IPS-20b (cell line): ENCODE results near the gene GGT7.

Experiments
- H3K27ac ChIP-seq: one replicate; pipeline ENCODE4 v1.5.1; 2013; ENCODE audit warnings: low read length
- H3K27me3 ChIP-seq: 2 replicates; pipeline ENCODE4 v1.6.1; 2013; ENCODE audit warnings: mild to moderate bottlenecking, low read length, inconsistent platforms; ENCODE audit not compliant: insufficient read depth
- H3K36me3 ChIP-seq: 2 replicates; pipeline ENCODE4 v1.6.1; 2013; ENCODE audit warnings: low read depth, mild to moderate bottlenecking, inconsistent platforms, low read length, moderate library complexity; ENCODE audit not compliant: insufficient read depth
- H3K4me1 ChIP-seq: 2 replicates; pipeline ENCODE4 v1.6.1; 2013; ENCODE audit warnings: mild to moderate bottlenecking, control low read depth, inconsistent platforms, low read length, moderate library complexity; ENCODE audit not compliant: insufficient read depth
- H3K4me3 ChIP-seq: 2 replicates; pipeline ENCODE4 v1.5.1; 2013; ENCODE audit warnings: mild to moderate bottlenecking, low read length, inconsistent platforms
- H3K9ac ChIP-seq: 2 replicates; pipeline ENCODE4 v1.6.1; 2013; ENCODE audit warnings: low read depth, mild to moderate bottlenecking, inconsistent platforms, low read length, moderate library complexity
- H3K9me3 ChIP-seq: 2 replicates; pipeline ENCODE4 v1.6.1; 2013; ENCODE audit warnings: mild to moderate bottlenecking, low read depth, low read length, inconsistent platforms; ENCODE audit not compliant: insufficient read depth

The GGT7 gene

DNA sequence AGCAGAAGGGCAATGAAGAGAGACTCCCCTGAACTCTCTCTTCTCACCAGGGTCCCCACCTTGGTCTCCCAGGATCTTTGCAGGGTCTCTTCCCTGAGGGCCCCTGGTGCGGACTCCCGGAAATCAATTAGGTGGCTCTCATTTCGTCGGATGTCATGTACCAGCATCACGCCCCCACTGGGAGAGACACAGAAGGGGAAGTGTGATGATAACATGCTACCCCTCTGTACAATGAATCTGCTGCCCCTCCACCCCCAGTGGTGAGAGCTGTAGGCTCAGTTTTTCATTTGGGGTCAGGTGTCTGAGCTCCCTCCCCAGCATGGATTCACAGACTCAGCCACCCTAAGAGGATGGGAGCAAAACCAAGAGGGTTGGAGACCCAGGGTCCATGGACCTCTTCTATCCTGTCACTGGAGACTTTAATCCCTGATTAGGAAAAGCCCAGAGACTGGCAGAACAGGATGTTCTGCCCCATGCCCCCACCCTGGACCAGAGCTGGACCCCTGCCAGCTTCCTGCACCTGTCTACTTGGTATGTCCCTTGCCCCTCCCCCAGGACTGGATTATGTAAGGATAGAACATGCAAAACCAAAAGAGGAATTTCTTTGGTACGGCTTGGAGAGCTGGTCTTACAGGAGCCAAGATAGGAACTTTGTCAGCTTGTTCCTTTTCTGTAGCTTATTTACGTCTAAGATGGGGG, 11.1 kb downstream of the GGT7 start:
- Histone ChIP-seq H3K27ac (no peak overlapping the region), H3K27me3 (no peaks in the 10 kb centered on the region), H3K9me3 (no peaks in the 10 kb centered on the region), H3K4me1 (0 out of 2 replicates have a peak, but pooled peaks cover 3% of the 10 kb centered on the region), H3K4me3 (no peak overlapping the region), H3K36me3 (peaks cover 29% of the 10 kb centered on the region), H3K9ac (no peak overlapping the region)

DNA sequence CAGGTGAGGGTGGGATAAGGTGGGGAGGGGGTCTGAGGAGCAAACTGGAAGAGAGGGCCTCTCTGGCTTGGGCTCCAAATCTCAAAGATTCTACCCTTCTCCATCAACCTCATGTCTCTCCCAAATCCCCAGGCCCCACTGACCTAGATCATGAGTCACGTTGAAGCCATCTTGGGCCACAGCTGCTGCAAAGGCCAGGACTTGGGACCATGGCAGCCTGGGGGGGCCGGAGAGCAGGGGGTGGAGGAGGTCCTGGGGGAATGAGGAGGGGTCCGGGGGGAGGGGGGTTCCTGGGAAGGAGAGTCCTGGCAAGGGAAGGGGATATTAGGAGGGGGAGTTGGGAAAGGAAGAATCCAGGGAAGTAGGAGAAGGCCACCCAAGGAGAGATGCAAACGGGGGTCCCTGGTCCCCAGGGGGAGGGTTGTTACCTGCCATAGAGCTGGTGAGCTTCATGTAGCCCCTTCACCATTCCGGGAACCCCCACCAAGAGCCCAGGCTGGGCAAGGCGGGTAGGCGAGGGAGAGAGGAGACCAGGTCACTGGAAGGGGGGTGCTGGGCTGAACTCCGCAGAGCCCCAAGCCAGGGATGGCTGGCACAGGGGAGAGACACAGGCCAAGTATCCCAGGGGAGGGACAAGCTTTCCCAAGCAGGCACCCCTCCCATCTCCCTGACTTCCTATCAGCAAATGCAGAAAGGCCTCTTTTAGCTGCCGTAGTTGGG, 12.7 kb downstream of the GGT7 start:
- no peaks in the 10 kb centered on the region for H3K9me3 ChIP-seq
- no peak overlapping the region for H3K4me3 ChIP-seq
- H3K9ac ChIP-seq, result no peak overlapping the region
- no peaks in the 10 kb centered on the region for H3K27me3 ChIP-seq
- H3K4me1 ChIP-seq, result 0 out of 2 replicates have a peak, but pooled peaks cover 3% of the 10 kb centered on the region
- H3K36me3 ChIP-seq, result peaks cover 34% of the 10 kb centered on the region
- H3K27ac ChIP-seq, result no peak overlapping the region

DNA sequence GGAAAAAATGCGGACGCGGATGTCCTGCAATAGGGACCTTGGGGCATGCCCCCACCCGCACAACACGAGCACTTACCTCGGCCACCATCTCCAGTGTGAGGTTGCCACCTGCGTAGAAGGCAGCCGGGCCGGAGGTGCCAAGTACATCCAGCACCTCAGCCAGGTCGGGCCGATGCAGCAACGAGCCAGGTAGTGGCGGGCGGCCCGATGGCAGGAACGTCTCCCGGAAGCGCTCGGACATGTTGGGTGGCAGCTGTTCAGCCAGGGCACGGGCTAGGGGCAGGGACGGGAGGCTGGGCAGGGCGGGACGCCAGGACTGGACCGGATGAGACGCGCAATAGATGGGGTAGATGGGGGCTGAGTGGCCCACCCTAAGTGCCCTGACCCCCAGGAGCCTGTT, 13.3 kb downstream of the GGT7 start:
- H3K9me3 ChIP-seq, result no peaks in the 10 kb centered on the region
- no peak overlapping the region for H3K9ac ChIP-seq
- H3K4me1 ChIP-seq, result 0 out of 2 replicates have a peak, but pooled peaks cover 3% of the 10 kb centered on the region
- H3K36me3 ChIP-seq, result peaks cover 40% of the 10 kb centered on the region
- no peak overlapping the region for H3K4me3 ChIP-seq
- no peaks in the 10 kb centered on the region for H3K27me3 ChIP-seq
- no peak overlapping the region for H3K27ac ChIP-seq

DNA sequence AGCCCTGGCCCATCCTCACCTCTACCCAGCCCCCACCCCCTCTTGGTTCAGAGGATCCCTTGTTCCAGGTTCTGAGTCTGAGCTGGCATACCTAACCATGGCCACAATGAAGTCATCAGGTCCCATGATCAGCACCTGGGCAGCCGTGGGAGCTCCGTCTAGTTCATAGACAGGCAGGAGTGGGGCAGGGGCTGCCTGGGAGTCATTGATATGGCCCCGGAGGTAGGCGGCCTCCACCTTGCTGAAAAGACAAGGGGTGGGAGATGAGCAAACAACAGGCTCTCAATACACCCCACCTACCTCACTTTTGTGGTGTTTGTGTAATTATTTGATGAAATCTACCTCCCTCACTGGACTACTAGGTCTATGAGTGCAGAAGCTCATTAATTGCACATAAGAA, 20.4 kb downstream of the GGT7 start:
- H3K36me3 ChIP-seq, result peaks cover 55% of the 10 kb centered on the region; the same call in 1 of the 2 replicates
- H3K4me1 ChIP-seq, result no peaks in the 10 kb centered on the region
- H3K27me3 ChIP-seq, result no peaks in the 10 kb centered on the region
- H3K9ac ChIP-seq, result no peak overlapping the region
- no peaks in the 10 kb centered on the region for H3K9me3 ChIP-seq
- H3K4me3 ChIP-seq, result no peak overlapping the region
- H3K27ac ChIP-seq, result no peak overlapping the region

DNA sequence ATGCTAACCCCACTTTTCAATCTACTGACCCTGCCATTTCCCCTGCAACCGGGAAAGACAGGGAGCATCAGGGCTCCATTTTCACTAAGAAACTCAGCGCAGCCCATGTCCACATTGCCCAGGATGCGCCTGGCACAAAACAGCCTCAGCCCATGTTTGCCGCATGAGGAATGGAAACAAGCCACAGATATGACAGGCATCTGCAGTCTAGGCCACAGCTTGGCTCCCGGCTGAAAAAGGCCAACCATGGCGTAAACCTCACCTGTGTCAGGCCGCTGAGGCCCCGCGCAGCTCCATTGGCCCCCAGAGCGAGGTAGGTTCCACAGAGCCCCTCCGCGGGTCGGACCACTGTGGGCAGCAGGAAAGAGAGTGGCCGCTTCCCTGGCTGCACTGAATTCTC, 21.7 kb downstream of the GGT7 start:
- Histone ChIP-seq H3K9me3 (no peaks in the 10 kb centered on the region), H3K36me3 (peaks cover 44% of the 10 kb centered on the region; the same call in 1 of the 2 replicates), H3K27ac (no peak overlapping the region), H3K9ac (no peak overlapping the region), H3K4me3 (no peak overlapping the region), H3K4me1 (no peaks in the 10 kb centered on the region), H3K27me3 (no peaks in the 10 kb centered on the region)

DNA sequence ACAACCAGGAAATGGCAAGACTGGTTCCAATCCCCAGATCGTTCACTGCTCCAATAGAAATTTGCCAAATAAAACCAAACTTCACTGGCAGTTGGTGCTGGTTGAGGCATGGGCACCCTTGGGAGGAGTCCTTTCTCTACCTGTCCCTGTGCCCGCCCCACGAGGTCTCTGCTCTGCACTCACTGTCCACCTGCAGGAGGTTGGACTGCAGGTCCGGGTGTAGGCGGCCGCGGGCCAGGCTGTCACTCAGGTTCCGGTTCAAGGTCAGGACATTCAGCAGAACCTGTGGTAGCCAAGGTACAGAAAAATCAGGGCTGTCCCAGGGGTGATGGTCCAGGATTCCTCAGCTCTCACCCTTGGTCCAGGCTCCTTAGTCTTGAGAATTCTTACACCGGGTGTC, 22.9 kb downstream of the GGT7 start:
- Histone ChIP-seq H3K27ac (no peak overlapping the region), H3K4me1 (no peaks in the 10 kb centered on the region), H3K27me3 (no peaks in the 10 kb centered on the region), H3K9me3 (no peaks in the 10 kb centered on the region), H3K36me3 (peaks cover 41% of the 10 kb centered on the region; the same call in 1 of the 2 replicates), H3K4me3 (no peak overlapping the region), H3K9ac (no peak overlapping the region)

DNA sequence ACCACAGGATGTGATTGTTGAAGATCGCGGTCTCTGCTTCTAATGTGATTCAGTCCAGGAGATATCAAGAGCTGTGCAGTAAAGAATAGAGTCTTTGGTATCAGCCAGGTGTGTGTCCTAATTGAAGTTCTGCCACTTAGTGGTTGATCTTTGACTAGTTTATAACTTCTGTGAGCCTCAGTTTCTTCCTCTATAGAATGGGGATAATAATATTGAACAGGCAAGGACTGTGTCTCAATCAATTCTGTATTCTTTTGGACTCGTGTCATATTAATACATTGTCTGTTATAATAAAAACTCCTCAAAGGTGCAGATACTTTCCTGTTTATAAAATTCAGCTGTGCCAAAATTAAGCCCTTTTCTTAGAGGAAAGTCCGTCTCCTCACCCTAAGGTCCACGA, 24.1 kb downstream of the GGT7 start:
- peaks cover 35% of the 10 kb centered on the region; the same call in 1 of the 2 replicates for H3K36me3 ChIP-seq
- H3K27ac ChIP-seq, result no peak overlapping the region
- H3K9ac ChIP-seq, result no peak overlapping the region
- H3K4me3 ChIP-seq, result no peak overlapping the region
- no peaks in the 10 kb centered on the region for H3K27me3 ChIP-seq
- no peaks in the 10 kb centered on the region for H3K9me3 ChIP-seq
- no peaks in the 10 kb centered on the region for H3K4me1 ChIP-seq

DNA sequence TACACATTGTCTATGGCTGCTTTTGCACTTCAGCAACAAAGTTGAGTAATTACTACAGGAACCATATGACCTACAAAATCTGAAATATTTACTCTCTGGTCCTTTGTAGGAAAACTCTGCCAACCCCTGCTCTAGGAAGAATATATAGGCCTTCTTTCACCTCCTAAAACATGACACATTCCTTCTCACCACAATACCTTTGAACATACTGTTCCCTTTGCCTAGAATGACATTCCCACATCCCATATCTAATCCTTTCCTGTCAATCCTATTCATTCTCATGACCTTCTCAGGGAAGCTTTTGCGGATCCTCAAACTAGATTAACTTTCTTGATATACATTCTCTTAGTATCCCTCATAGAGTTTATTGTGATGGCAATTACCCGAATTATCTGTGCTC, 29.2 kb downstream of the GGT7 start:
- no peaks in the 10 kb centered on the region for H3K27me3 ChIP-seq
- no peak overlapping the region for H3K4me3 ChIP-seq
- no peak overlapping the region for H3K27ac ChIP-seq
- peaks cover 4% of the 10 kb centered on the region; the same call in 1 of the 2 replicates for H3K36me3 ChIP-seq
- H3K4me1 ChIP-seq, result no peaks in the 10 kb centered on the region
- H3K9me3 ChIP-seq, result no peaks in the 10 kb centered on the region
- no peak overlapping the region for H3K9ac ChIP-seq

DNA sequence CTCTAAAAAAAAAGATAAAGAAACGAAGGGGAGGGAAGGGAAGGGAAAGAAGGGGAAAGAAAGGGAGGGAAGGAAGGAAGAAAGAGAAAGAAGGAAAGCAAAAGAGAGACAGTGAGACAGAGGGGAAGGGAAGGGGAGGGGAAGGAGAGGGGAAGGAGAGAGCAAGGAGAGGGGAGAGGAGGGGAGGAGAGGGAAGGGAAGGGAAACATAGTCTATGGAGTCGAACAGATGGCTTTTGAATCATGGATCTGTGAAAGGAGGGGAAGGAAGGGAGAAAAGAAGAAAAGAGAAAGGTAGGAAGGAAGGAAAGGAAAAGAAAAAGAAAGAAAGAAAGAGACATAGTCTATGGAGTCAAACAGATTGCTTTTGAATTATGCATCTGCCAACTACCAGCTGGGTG, 30.5 kb downstream of the GGT7 start:
- no peaks in the 10 kb centered on the region for H3K4me1 ChIP-seq
- no peaks in the 10 kb centered on the region for H3K27me3 ChIP-seq
- no peak overlapping the region for H3K9ac ChIP-seq
- H3K27ac ChIP-seq, result no peak overlapping the region
- H3K4me3 ChIP-seq, result no peak overlapping the region
- H3K9me3 ChIP-seq, result no peaks in the 10 kb centered on the region
- H3K36me3 ChIP-seq, result no peaks in the 10 kb centered on the region

DNA sequence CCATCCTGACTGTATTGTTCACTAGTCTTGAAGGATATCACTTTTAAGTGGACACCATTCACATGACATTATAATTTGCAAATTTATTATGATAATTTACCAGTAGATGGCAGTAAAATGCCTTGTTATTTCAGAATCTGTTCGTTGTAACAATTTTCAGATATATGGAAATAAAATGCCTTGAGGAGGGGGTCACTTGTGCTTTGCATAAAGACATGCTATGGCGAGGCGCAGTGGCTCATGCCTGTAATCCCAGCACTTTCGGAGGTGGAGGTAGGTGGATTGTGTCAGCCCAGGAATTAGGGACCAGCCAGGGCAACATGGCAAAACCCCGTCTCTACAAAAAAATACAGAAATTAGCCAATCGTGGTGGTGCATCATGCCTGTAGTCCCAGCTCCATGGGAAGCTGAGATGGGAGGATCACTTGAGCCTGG, 38.2 kb downstream of the GGT7 start:
- H3K27me3 ChIP-seq, result no peaks in the 10 kb centered on the region
- no peak overlapping the region for H3K27ac ChIP-seq
- H3K4me3 ChIP-seq, result no peak overlapping the region
- no peaks in the 10 kb centered on the region for H3K4me1 ChIP-seq
- no peaks in the 10 kb centered on the region for H3K36me3 ChIP-seq
- no peaks in the 10 kb centered on the region for H3K9me3 ChIP-seq
- H3K9ac ChIP-seq, result no peak overlapping the region

DNA sequence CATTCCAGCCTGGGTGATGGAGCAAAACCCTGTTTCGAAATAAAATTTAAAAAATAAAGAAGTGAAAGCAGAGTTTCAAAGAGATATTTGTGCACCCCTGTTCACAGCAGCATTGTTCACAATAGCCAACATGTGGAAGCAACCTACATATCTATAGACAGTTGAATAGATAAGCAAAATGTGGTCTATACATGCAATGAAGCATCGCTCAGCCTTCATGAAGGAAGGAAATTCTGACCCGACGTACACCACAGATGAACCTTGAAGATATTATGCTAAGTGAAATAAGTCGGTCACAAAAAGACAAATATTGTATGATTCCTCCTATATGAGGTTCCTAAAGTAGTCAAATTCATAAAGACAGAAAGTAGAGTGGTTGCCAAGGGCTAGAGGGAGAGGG, 40.7 kb downstream of the GGT7 start:
- Histone ChIP-seq H3K27me3 (no peaks in the 10 kb centered on the region), H3K36me3 (no peaks in the 10 kb centered on the region), H3K9me3 (no peaks in the 10 kb centered on the region), H3K4me1 (no peaks in the 10 kb centered on the region), H3K9ac (no peak overlapping the region), H3K27ac (no peak overlapping the region), H3K4me3 (no peak overlapping the region)

DNA sequence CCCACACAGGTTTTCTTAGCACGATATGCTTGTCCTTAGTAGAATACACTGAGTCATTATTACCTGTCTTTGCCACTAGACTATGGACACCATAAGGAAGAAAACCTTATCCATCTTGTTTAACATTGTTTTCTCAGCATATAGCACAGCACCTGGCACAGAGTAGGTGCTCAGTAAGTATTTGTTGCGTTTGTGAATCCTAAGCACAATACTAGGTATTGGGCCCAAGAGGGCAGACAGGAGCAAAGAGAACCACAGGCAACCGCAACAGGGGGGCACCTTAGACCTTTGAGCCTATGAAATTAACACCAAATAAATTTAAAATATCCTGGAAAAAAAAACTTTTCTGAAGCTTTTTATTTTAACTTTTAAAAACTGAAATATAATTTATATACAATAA, 43.5 kb downstream of the GGT7 start:
- Histone ChIP-seq H3K27ac (no peak overlapping the region), H3K27me3 (no peaks in the 10 kb centered on the region), H3K4me3 (no peak overlapping the region), H3K36me3 (no peaks in the 10 kb centered on the region), H3K9ac (no peak overlapping the region), H3K9me3 (no peaks in the 10 kb centered on the region), H3K4me1 (peaks cover under 1% of the 10 kb centered on the region; the same call in 1 of the 2 replicates)
